T-helper 2 cell treated with Interferon-gamma antibody and Interleukin-4, amounts not matched to agents 100 ng/mL and 5 ng/mL, for 36 hours (primary cell): ENCODE results near the gene CISH. TPM values are rescaled to one million over a fixed set of nuclear protein-coding genes. Genes with fewer than 3 reads are reported as not detected.

Experiments
- total RNA-seq: library from RNA; stranded (reverse); gene quantifications from 2 replicates; pipeline ENCODE4 v1.2.3, GENCODE V29; 2022

The CISH gene
- total RNA-seq, 1 donor from 2014 or later, result 385 TPM

Other genes with a start within 250 kb of the CISH start
- 0.41 and 0.68 TPM in 2 replicates for gene CACNA2D2, start 108.1 kb downstream of the CISH start, total RNA-seq
- 44.3 and 45.1 TPM in 2 replicates for gene C3orf18, start 44.0 kb downstream of the CISH start, total RNA-seq
- 58.1 and 63.0 TPM in 2 replicates for gene HEMK1, start 42.3 kb downstream of the CISH start, total RNA-seq
- gene MAPKAPK3, start 5.4 kb upstream of the CISH start, total RNA-seq, result 157 and 159 TPM in 2 replicates
- gene DOCK3, start 63.2 kb upstream of the CISH start, total RNA-seq, result 0.93 TPM in 2 replicates